Measurements from ENCODE around the gene MEX3D.

The MEX3D gene

DNA sequence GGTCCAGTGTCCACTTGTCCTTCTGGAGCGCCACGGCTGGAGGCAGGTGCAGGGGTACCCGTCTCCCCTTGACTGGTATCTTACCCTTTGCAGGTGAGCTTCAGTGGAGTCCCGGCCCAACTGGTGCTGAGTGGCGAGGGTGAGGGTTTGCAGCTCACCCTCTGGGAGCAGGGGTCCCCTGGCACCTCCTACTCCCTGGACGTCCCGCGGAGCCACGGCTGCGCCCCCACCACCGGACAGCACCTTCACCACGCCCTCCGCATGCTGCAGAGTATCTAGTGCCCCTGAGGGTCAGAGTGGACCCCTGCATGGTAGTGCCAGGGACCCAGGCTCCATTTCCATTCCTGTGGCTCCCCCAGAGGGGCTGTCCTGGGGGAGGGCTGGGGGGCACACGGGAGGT lies 33.2 kb downstream of the MEX3D start:
- H3K27me3 ChIP-seq (ENCODE audit: insufficient read depth, low read length, poor library complexity, severe bottlenecking), result no peaks in the 10 kb centered on the region
- H3K4me2 ChIP-seq (ENCODE audit: low read depth, low read length, poor library complexity, severe bottlenecking), result no peak overlapping the region
- H2AFZ ChIP-seq (ENCODE audit: low read length), result no peak overlapping the region
- H4K20me1 ChIP-seq (ENCODE audit: insufficient read depth, low read length, poor library complexity, severe bottlenecking), result no peaks in the 10 kb centered on the region
- H3K9me3 ChIP-seq (ENCODE audit: insufficient read depth, low read depth, low read length), result no peaks in the 10 kb centered on the region
- H3F3A ChIP-seq (ENCODE audit: low read depth), result no peaks in the 10 kb centered on the region
- H3K9me2 ChIP-seq (replicated peaks; ENCODE audit: low read depth, low read length), result no peaks in the 10 kb centered on the region
- no peaks in the 10 kb centered on the region for H3K79me2 ChIP-seq (ENCODE audit: insufficient read depth, low read length)
- no peak overlapping the region for H3K9ac ChIP-seq (ENCODE audit: low read depth, low read length, poor library complexity, severe bottlenecking)
- H3K4me3 ChIP-seq (ENCODE audit: low read length, poor library complexity, severe bottlenecking), result no peak overlapping the region
- no peaks in the 10 kb centered on the region for H3K36me3 ChIP-seq (ENCODE audit: insufficient read depth, low read length)
- no peak for TF ChIP-seq CTCF (conservative IDR thresholded peaks at IDR 0.05; ENCODE audit: low read length)
- no peak for TF ChIP-seq EZH2phosphoT487 (IDR thresholded peaks at IDR 0.05; ENCODE audit: borderline replicate concordance)
- H3K4me1 ChIP-seq (ENCODE audit: insufficient read depth, low read length, poor library complexity, severe bottlenecking), result no peaks in the 10 kb centered on the region

DNA sequence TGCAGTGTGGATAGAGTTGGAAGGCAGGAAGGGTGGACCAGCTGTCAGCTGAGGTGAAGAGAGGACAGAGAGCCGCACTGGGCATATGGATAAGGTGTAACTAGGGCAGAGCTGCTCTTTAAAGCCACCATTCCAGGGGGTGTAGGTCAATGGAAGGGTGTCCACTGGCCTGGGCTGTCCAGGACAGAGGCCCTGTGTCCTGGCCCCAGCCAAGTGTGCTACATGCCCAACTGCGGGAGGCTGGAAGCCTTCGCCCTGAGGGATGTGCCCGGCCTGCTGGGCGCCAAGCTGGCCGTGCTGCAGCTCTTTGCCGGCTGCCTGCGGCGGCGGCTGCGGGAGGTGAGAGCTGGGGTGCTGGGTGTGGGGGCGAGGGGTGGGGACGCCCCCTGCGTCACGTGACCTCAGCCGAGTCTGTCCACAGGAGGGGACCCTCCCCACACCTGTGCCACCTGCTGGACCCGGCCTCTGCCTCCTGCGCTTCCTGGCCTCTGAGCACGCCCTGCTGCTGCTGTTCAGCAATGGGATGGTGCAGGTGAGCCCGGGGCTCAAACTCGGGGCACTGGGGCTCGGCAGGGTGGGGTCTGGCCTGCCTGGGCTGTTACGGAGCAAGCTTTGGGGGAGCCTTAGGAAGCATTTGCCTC lies 34.5 kb downstream of the MEX3D start:
- Histone ChIP-seq H3K79me2 (ENCODE audit: insufficient read depth, low read length) (no peaks in the 10 kb centered on the region), H3K4me1 (ENCODE audit: insufficient read depth, low read length, poor library complexity, severe bottlenecking) (no peaks in the 10 kb centered on the region), H2AFZ (ENCODE audit: low read length) (no peak overlapping the region), H3K9me2 (replicated peaks; ENCODE audit: low read depth, low read length) (no peaks in the 10 kb centered on the region), H3K4me2 (ENCODE audit: low read depth, low read length, poor library complexity, severe bottlenecking) (no peak overlapping the region), H3K9me3 (ENCODE audit: insufficient read depth, low read depth, low read length) (no peaks in the 10 kb centered on the region), H4K20me1 (ENCODE audit: insufficient read depth, low read length, poor library complexity, severe bottlenecking) (no peaks in the 10 kb centered on the region), H3F3A (ENCODE audit: low read depth) (no peaks in the 10 kb centered on the region), H3K27me3 (ENCODE audit: insufficient read depth, low read length, poor library complexity, severe bottlenecking) (no peaks in the 10 kb centered on the region), H3K9ac (ENCODE audit: low read depth, low read length, poor library complexity, severe bottlenecking) (no peak overlapping the region), H3K4me3 (ENCODE audit: low read length, poor library complexity, severe bottlenecking) (no peak overlapping the region), H3K36me3 (ENCODE audit: insufficient read depth, low read length) (no peaks in the 10 kb centered on the region)
- TF ChIP-seq CTCF (conservative IDR thresholded peaks at IDR 0.05; ENCODE audit: low read length) (no peak), EZH2phosphoT487 (IDR thresholded peaks at IDR 0.05; ENCODE audit: borderline replicate concordance) (no peak)

DNA sequence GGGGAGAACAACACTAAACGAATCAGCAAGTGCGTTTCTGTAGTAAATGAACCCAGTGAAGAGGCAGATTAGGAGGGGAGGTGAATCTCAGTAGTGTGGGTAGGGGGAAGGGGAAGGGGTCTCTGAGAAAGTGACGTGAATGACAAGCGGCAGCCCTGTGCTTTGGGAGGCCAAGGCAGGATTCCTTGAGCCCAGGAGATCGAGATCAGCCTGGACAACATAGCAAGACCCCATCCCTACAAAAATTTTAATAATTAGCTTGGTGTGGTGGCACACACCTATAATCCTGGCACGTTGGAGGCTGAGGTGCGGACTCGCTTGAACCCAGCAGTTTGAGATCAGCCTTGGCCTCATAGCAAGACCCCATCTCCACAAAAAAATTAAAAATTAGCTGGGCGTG lies 36.1 kb downstream of the MEX3D start:
- no peaks in the 10 kb centered on the region for H3K9me3 ChIP-seq (ENCODE audit: insufficient read depth, low read depth, low read length)
- no peaks in the 10 kb centered on the region for H3K9me2 ChIP-seq (replicated peaks; ENCODE audit: low read depth, low read length)

More for the DNA sequence above, 36.1 kb downstream of the MEX3D start:
- H3K79me2 ChIP-seq (ENCODE audit: insufficient read depth, low read length), result no peaks in the 10 kb centered on the region
- no peak overlapping the region for H3K9ac ChIP-seq (ENCODE audit: low read depth, low read length, poor library complexity, severe bottlenecking)
- no peak overlapping the region for H3K4me3 ChIP-seq (ENCODE audit: low read length, poor library complexity, severe bottlenecking)
- H3K36me3 ChIP-seq (ENCODE audit: insufficient read depth, low read length), result no peaks in the 10 kb centered on the region
- no peaks in the 10 kb centered on the region for H3K27me3 ChIP-seq (ENCODE audit: insufficient read depth, low read length, poor library complexity, severe bottlenecking)
- H2AFZ ChIP-seq (ENCODE audit: low read length), result no peak overlapping the region
- TF ChIP-seq CTCF (conservative IDR thresholded peaks at IDR 0.05; ENCODE audit: low read length) (no peak), EZH2phosphoT487 (IDR thresholded peaks at IDR 0.05; ENCODE audit: borderline replicate concordance) (no peak)
- H4K20me1 ChIP-seq (ENCODE audit: insufficient read depth, low read length, poor library complexity, severe bottlenecking), result no peaks in the 10 kb centered on the region
- no peaks in the 10 kb centered on the region for H3K4me1 ChIP-seq (ENCODE audit: insufficient read depth, low read length, poor library complexity, severe bottlenecking)
- no peak overlapping the region for H3K4me2 ChIP-seq (ENCODE audit: low read depth, low read length, poor library complexity, severe bottlenecking)
- H3F3A ChIP-seq (ENCODE audit: low read depth), result no peaks in the 10 kb centered on the region

All from Loucy (cell line).